Measurements from ENCODE around the gene PARL. TPM values are rescaled to one million over a fixed set of nuclear protein-coding genes. Genes with fewer than 3 reads are reported as not detected.
A peak's percentile ranks its signal among the peaks of the same experiment; 100 is the strongest.
"Not testable (repeated sequence)": the region's sequence is repeated elsewhere in the genome, so short reads cannot be mapped to it uniquely, and the experiment has no call there.

Gene PARL
- total RNA-seq, 2 donors from 2014 or later, result 36.4 to 44.5 TPM

- H3K4me1 ChIP-seq (ENCODE audit: control insufficient read depth in 1 of 2, low read depth in 2 of 2), result peaks cover 14 to 21% of the 10 kb centered on the region in 2 donors
- H3K27me3 ChIP-seq (replicated peaks; ENCODE audit: insufficient read depth), result no peaks in the 10 kb centered on the region
- peak overlapping the region; percentile 60 to 62 for H3K27ac ChIP-seq
- H3K4me3 ChIP-seq, result peak overlapping the region; percentile 82
- TF ChIP-seq CTCF (IDR thresholded peaks at IDR 0.05), result no peak
- H3K36me3 ChIP-seq, result no peaks in the 10 kb centered on the region
- ATAC-seq (ENCODE audit: insufficient number of reproducible peaks, low FRiP score, low read depth), result no peak
- no peak for DNase-seq (ENCODE audit: low spot score)
- no peaks in the 10 kb centered on the region for H3K9me3 ChIP-seq
Measured at GRCh38 chr3:183884097-183884426, 618 bp downstream of the PARL start.

- Histone ChIP-seq H3K36me3 (no peaks in the 10 kb centered on the region), H3K4me3 (peak overlapping the region; percentile 82), H3K27me3 (replicated peaks; ENCODE audit: insufficient read depth) (no peaks in the 10 kb centered on the region), H3K4me1 (ENCODE audit: control insufficient read depth in 1 of 2, low read depth in 2 of 2) (peaks cover 14 to 21% of the 10 kb centered on the region in 2 donors), H3K9me3 (no peaks in the 10 kb centered on the region), H3K27ac (no peak overlapping the region)
- TF ChIP-seq CTCF (IDR thresholded peaks at IDR 0.05), result no peak
- no peak for DNase-seq (ENCODE audit: low spot score)
- ATAC-seq (ENCODE audit: insufficient number of reproducible peaks, low FRiP score, low read depth), result no peak
Measured at GRCh38 chr3:183883291-183884096, 1.2 kb downstream of the PARL start.

GRCh38 chr3:183880121-183880520 lies 4.6 kb downstream of the PARL start:
- H3K36me3 ChIP-seq, result no peaks in the 10 kb centered on the region
- DNase-seq (ENCODE audit: low spot score), result no peak
- H3K4me3 ChIP-seq, result no peak overlapping the region
- no peak overlapping the region for H3K27ac ChIP-seq
- TF ChIP-seq CTCF (IDR thresholded peaks at IDR 0.05), result no peak
- no peaks in the 10 kb centered on the region for H3K9me3 ChIP-seq
- H3K27me3 ChIP-seq (replicated peaks; ENCODE audit: insufficient read depth), result no peaks in the 10 kb centered on the region
- ATAC-seq (ENCODE audit: insufficient number of reproducible peaks, low FRiP score, low read depth), result no peak
- peaks cover 14 to 16% of the 10 kb centered on the region in 2 donors for H3K4me1 ChIP-seq (ENCODE audit: control insufficient read depth in 1 of 2, low read depth in 2 of 2)

GRCh38 chr3:183879243-183879642 lies 5.4 kb downstream of the PARL start:
- no peak for ATAC-seq (ENCODE audit: insufficient number of reproducible peaks, low FRiP score, low read depth)
- Histone ChIP-seq H3K4me1 (ENCODE audit: control insufficient read depth in 1 of 2, low read depth in 2 of 2) (peaks cover 15 to 17% of the 10 kb centered on the region in 2 donors), H3K4me3 (no peak overlapping the region), H3K27me3 (replicated peaks; ENCODE audit: insufficient read depth) (no peaks in the 10 kb centered on the region), H3K27ac (no peak overlapping the region), H3K9me3 (no peaks in the 10 kb centered on the region), H3K36me3 (no peaks in the 10 kb centered on the region)
- TF ChIP-seq CTCF (IDR thresholded peaks at IDR 0.05), result no peak
- DNase-seq (ENCODE audit: low spot score), result no peak

- Histone ChIP-seq H3K4me1 (ENCODE audit: control insufficient read depth in 1 of 2, low read depth in 2 of 2) (peaks cover 7 to 11% of the 10 kb centered on the region in 2 donors), H3K27me3 (replicated peaks; ENCODE audit: insufficient read depth) (no peaks in the 10 kb centered on the region), H3K27ac (no peak overlapping the region), H3K36me3 (no peaks in the 10 kb centered on the region), H3K4me3 (no peak overlapping the region), H3K9me3 (no peaks in the 10 kb centered on the region)
- TF ChIP-seq CTCF (IDR thresholded peaks at IDR 0.05), result no peak
- ATAC-seq (ENCODE audit: insufficient number of reproducible peaks, low FRiP score, low read depth), result no peak
- no peak for DNase-seq (ENCODE audit: low spot score)
Measured at GRCh38 chr3:183878071-183878470, 6.6 kb downstream of the PARL start.

- not testable (repeated sequence) for ATAC-seq (ENCODE audit: insufficient number of reproducible peaks, low FRiP score, low read depth); H3K36me3 ChIP-seq; H3K27me3 ChIP-seq (replicated peaks; ENCODE audit: insufficient read depth); H3K9me3 ChIP-seq; H3K4me3 ChIP-seq; H3K27ac ChIP-seq; DNase-seq (ENCODE audit: low spot score); H3K4me1 ChIP-seq (ENCODE audit: control insufficient read depth in 1 of 2, low read depth in 2 of 2)
Measured at GRCh38 chr3:183877227-183877626, 7.5 kb downstream of the PARL start.
